Iris pigment epithelial cell (primary cell): Measurements from ENCODE around the gene CLMP.
"Not testable (repeated sequence)": the region's sequence is repeated elsewhere in the genome, so short reads cannot be mapped to it uniquely, and the experiment has no call there.

ENCODE experiments used
- DNase-seq: peaks from one replicate; pipeline ENCODE4 v3.0.0-alpha.2; 2011; ENCODE audit warnings: low read depth

CLMP gene

GRCh38 chr11:123217897-123218296 is 22.8 kb upstream of the CLMP start:
- DNase-seq, result no peak

GRCh38 chr11:123216249-123216648 is 21.2 kb upstream of the CLMP start:
- no peak for DNase-seq

- no peak for DNase-seq
Measured at GRCh38 chr11:123214940-123215339, 19.9 kb upstream of the CLMP start.

- DNase-seq, result no peak
Measured at GRCh38 chr11:123214396-123214795, 19.3 kb upstream of the CLMP start.

- no peak for DNase-seq
Measured at GRCh38 chr11:123213307-123213771, 18.3 kb upstream of the CLMP start.

- DNase-seq, result no peak
Measured at GRCh38 chr11:123212406-123212805, 17.4 kb upstream of the CLMP start.

- DNase-seq, result no peak
Measured at GRCh38 chr11:123211981-123212380, 16.9 kb upstream of the CLMP start.

- DNase-seq, result no peak
Measured at GRCh38 chr11:123211149-123211852, 16.3 kb upstream of the CLMP start.

GRCh38 chr11:123209591-123209990 is 14.5 kb upstream of the CLMP start:
- no peak for DNase-seq

GRCh38 chr11:123206791-123207434 is 11.9 kb upstream of the CLMP start:
- DNase-seq, result no peak

- DNase-seq, result not testable (repeated sequence)
Measured at GRCh38 chr11:123206055-123206454, 11.0 kb upstream of the CLMP start.

- DNase-seq, result no peak
Measured at GRCh38 chr11:123203934-123204333, 8.9 kb upstream of the CLMP start.

GRCh38 chr11:123203471-123203870 is 8.4 kb upstream of the CLMP start:
- DNase-seq, result no peak

GRCh38 chr11:123202155-123203151 is 7.4 kb upstream of the CLMP start:
- DNase-seq, result peak; percentile 53

GRCh38 chr11:123200264-123200663 is 5.2 kb upstream of the CLMP start:
- no peak for DNase-seq

- DNase-seq, result peak; percentile 94
Measured at GRCh38 chr11:123197711-123198110, 2.7 kb upstream of the CLMP start.

GRCh38 chr11:123196060-123196714 is 1.1 kb upstream of the CLMP start:
- DNase-seq, result no peak

GRCh38 chr11:123194337-123195187 is 486 bp downstream of the CLMP start:
- no peak for DNase-seq

- no peak for DNase-seq
Measured at GRCh38 chr11:123193742-123194141, 1.3 kb downstream of the CLMP start.

- no peak for DNase-seq
Measured at GRCh38 chr11:123191939-123192338, 3.1 kb downstream of the CLMP start.

GRCh38 chr11:123190518-123190917 is 4.5 kb downstream of the CLMP start:
- DNase-seq, result no peak
